ENCODE results near the gene MBOAT2.

GRCh38 chr2:8850845-8851487 is 152.5 kb downstream of the MBOAT2 start:
- TF ChIP-seq CTCF (IDR thresholded peaks at IDR 0.05) = no peak
- no peak for TF ChIP-seq EZH2 (IDR thresholded peaks at IDR 0.05; ENCODE audit: borderline replicate concordance, insufficient read depth, low read depth, low read length, poor library complexity, severe bottlenecking)

Data from B cell (primary cell).